ENCODE results near the gene UMAD1.

GRCh38 chr7:7647495-7648036, 7.0 kb downstream of the UMAD1 start:
- no peak for TF ChIP-seq CTCF (IDR thresholded peaks at IDR 0.05)
- no peak for TF ChIP-seq POLR2A (IDR thresholded peaks at IDR 0.05)
